HL-60/S4 treated with retinoic acid at 250 ng/mL for 4 days and 3 days (cell line): ENCODE measurements around the gene NPR1.
"Not testable (repeated sequence)": the region's sequence is repeated elsewhere in the genome, so short reads cannot be mapped to it uniquely, and the experiment has no call there.

Experiments
- in situ Hi-C: fragments of 300-500 bp; cut with MboI; formaldehyde crosslinking; loops from 2 replicates; pipeline ENCODE4 v1.7.0; 2022; ENCODE audit warnings: low sequenced_read_pairs

The NPR1 gene

DNA sequence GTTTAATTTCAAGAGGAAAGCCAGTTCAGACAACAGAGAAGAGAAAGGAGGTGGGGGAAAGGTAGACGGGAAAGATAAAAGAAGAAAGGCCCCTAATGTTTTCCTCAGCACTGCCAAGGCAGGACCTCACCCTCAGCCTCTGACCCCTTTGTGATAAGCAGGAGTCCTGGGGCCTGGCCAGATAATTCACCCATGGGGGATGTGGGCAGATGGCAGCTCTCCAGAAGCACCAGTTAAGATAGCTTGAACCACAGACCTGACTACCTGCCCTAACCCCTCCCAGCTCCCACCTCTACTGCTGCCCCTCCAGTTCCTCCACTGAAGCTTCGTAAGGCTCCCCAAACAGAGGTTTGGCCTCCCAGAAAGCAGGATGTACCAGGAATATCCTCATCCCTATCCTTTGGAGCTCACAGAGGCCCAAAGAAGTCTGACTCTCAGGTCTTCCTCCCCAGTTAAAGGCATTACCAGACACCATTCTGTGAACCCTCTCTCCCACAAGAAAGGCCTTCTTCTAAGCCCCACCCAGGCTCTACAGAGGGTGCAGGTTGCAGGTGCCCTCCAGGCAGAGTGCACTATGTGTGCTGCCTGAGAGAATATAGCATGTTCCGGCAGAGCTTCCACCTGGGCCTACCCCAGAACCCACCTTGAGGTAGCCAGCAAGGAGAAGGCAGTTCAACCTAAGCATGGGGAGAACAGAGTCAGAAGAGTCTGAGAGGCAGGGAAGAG lies 29.2 kb upstream of the NPR1 start:
- in situ Hi-C loops: no loop called here

DNA sequence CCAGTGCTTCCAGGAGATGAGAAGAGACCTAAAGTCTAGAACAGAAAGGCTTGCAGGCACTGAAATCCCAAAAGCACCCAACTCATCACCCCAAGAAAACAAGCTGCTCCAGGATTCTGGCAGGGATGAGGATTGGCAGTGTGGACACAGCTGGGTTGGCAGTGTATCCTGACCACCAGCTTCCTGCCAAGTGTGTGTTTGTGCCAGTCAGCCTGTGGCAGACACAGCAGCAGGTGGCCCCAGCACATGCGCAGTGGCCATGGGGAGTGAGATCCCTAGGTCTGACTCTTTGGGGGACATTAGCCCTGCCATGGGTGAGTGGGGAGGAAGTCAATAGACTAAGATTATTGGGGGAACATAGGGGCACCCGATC lies 28.6 kb upstream of the NPR1 start:
- in situ Hi-C loops: no loop called here

DNA sequence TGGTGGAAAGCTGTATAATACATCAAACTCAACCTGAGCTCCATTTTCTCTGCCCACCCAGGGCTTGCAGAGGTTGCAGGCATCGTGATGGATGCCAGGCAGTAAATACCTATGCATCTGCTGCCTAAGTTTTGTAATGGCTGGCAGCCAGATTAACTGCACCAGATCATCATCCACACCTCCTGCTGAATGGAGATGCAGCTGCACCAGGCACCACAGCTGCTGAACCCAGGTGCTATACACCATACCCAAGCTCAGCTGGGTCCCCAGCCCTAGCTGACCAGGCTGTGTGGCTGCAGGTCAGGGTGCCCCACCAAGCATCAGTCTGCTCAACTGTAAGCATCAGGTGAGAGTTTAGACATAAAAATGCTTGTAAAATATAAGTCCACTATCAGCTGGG lies 26.7 kb upstream of the NPR1 start:
- in situ Hi-C loops: no loop called here

DNA sequence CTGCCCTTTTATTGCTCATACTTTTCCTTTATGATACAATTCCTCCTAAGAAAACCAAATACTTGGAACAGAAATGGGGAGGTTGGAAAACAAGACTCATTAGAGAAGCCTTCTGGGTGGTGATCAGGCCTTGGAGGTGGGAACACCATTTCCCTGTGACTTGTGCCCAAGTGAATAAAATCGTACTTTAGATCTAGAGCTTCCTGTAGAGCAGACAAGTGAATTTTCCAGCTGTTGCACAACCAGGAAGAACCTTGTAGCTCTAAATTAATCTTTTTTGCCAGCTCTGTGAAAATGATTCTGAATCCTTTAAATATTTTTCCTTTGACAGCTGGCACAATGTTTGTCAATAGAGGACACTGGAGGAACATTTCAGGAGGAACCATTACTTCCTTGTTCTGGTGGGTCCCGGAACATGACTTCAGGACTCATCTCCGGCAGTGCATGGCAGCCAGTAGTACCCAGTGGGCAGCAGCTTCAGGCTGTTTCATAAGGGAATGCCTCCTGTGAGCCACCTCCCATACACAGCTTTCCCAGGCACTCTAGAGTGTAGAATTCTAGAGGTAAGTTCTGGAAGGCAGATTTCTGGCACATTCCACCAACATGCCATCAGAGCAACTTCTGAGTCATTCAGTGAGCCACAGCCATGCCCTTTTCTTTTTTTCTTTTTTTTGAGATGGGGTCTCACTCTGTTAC lies 25.5 kb upstream of the NPR1 start:
- in situ Hi-C loops: no loop called here

DNA sequence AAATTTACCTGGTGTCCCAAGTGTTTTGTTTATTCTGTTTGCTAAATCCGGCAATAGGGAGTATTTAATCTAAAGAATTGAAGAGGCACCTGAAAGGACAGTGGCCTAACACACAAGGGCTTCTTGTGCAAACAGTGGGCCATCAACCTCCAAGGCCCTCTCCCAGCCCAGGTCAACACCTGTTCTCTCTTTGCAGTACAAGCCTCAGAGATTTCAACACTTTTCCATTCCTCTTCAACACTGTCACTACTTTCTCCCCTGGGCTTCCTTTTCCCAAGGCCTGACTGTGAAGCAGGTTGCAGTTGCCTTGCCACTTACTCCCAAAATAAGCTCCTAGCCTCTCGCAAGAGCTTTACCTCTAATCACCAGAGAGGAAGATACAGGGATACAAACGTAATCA lies 23.2 kb upstream of the NPR1 start:
- in situ Hi-C loops: no loop called here

DNA sequence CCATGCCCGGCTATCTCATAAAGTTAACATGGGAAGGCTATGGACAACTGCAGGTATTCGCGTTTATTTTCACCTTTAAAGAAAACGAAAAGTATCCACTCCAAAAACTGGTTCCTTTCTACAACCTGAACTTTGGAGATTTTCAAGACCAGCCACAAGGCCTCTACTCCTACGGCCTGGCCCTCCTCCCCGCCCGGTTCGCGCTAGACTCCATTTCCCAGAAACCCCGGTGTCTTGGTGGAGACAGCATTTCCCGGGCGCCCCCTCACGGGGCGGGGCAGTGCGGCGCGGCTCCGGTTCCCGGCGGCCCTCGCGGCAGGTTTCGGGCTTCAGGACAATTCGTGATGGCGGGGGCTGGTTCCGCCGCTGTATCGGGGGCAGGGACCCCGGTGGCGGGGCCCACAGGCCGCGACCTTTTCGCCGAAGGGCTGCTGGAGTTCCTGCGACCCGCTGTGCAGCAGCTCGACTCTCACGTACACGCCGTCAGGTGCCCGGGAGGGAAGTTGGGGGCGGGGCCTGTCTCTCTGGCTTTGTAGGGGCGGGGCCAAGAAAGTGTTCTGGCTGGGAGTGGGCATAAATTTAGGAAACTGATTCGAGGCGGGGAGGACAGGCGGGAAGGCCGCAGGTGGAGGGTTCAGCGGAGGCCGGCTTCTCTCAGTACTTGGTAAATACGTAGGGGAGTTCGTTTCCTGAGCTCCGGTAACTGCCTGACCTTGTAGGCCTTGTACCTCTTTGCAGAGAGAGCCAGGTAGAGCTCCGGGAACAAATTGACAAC lies 19.9 kb upstream of the NPR1 start, which contains the start of gene SNAPIN:
Gene SNAPIN (plus strand): TSS at position 304 of the 775 bp plus-strand sequence. CDS start 41 bp downstream, at position 345.
- in situ Hi-C loops: no loop called here

DNA sequence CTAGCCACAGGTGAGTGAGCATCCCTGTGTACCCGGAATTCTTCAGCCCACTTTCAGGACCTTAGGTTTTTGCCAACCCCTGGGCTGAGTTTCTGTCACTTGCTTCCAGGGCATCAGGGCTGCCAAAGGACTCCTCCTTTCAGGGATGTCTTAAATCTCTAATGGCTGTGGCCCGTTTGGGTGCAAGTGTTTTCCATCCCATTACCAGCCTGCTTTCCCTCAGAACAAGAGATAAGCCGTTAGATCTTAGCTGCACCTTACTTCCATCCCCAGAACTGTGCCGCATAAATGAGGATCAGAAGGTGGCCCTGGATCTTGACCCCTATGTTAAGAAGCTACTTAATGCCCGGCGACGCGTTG lies 19.3 kb upstream of the NPR1 start:
- in situ Hi-C loops: no loop called here

DNA sequence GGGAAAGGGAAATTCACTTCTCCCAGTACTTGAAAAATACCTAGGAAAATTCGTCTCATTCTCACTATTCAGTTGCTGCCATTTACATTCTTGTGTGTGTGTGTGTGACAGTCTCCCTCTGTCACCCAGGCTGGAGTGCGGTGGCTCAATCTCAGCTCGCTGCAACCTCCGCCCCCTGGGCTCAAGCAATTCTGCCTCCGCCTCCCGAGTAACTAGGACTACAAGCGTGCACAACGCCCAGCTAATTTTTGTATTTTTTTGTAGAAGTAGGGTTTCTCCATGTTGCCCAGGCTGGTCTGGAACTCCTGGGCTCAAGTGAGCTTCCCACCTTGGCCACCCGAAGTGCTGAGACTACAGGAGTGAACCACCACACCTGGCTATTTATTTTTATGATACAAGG lies 18.8 kb upstream of the NPR1 start:
- in situ Hi-C loops: no loop called here

DNA sequence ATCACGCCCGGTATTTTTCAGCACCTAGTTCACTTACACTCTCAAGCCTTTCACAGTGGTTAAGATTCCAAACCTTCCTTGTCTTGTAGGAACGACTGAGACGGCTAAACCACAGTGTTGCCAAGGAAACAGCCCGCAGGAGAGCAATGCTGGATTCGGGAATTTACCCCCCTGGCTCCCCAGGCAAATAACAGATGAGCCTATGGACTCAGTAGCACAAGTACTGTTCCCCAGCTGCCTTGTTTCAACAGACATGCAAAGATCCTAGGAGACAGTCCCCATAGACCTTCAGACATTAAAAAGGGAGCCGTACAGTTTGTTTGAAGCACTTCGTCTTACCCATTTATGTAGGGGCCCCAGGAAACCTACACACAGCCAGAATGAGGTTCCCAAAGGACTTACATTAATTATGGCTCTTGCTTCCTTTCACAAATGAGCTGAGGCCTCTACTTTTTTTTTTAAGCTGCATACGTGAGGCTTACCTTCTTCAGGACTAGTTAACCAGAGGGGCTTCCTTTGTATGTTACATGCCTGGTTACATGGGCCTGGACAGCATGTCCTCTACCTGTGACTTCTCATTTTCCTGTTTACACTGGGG lies 17.3 kb upstream of the NPR1 start:
- in situ Hi-C loops: no loop called here

DNA sequence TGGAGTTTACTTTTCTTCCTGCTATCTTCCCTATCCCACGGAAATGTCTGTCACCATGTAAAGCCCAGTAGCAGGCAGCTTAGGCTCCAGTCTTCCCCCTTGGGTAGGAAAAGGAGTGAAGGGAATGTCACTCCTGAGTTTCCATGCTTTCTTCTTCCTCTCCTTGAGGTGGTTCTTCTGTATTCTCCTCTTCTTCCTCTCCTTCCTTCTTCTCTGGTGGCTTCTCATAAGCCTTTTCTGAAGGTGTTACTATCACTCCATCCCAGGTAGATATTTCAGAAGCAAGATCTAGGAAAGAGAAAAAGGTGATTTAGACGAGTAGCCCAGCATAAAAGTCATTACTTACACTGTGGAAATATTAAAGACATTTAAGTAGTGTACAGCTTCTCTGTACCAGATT lies 16.2 kb upstream of the NPR1 start:
- in situ Hi-C loops: no loop called here

DNA sequence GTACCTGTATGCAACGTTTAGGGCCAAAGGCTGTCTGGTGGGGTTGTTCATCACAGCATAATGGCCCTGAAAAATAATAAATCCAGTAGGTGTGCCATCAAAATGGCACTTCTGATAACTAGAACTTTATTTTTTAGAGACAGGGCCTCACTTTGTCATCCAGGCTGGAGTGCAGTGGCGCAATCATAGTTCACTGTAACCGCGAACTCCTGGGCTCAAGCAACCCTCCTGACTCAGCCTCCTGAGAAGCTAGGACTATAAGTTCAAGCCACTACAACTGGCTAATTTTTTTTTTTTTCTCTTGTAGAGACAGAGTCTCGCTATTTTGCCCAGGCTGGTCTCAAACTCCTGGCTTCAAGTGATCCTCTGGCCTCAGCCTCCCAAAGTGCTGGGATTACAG lies 15.3 kb upstream of the NPR1 start:
- in situ Hi-C loops: no loop called here

DNA sequence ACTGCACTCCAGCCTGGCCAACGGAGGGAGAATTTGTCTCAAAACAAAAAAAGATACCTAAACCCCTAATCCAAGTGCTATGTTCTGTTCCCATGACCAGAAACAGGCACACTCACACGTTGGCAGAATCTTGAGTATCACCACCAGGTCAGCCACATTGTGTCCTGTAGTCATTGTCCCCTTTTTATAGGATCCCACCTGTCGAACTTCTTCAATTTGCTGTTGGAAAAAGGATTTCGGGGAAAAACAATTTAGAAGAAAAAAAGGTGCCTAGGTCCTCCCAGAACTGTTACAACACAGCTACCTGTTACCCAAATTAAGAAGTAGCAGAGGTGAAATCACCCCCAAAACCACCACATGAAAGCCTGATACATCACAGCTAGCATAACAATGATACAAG lies 11.0 kb upstream of the NPR1 start:
- in situ Hi-C loops: no loop called here

DNA sequence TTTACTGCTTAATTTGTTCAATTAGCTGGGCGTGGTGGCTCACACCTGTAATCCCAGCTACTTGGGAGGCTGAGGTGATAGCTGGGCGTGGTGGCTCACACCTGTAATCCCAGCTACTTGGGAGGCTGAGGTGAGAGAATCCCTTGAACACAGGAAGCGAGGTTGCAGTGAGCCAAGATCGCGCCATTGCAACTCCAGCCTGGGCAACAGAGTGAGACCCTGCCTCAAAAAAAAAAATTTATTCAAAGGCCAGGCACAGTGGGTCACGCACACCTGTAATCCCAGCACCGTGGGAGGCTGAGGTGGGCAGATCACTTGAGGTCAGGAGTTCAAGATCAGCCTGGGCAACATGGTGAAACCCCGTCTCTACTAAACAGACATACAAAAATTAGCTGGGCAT lies 9.8 kb upstream of the NPR1 start:
- in situ Hi-C loops: not testable (repeated sequence)

DNA sequence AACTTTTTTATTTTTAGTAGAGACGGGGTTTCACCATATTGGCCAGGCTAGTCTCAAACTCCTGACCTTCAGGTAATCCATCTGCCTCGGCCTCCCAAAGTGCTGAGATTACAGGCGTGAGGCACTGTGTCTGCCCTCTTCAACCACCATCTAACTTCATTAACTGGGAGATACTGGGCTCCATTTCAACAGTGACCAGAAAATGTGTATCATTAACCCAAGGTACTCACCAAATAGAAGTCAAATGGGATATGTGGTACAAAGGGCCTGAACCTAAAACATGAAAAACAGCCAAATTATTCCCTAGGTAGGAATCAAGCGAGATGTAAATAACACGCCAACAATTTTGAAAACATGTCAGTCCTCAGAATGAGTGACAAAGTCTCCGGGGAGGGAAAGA lies 8.9 kb upstream of the NPR1 start:
- in situ Hi-C loops: loop anchor here (10.0 kb wide), 1 partner anchor 295 kb away; the partner anchor contains the start of genes CREB3L4 and SLC39A1

DNA sequence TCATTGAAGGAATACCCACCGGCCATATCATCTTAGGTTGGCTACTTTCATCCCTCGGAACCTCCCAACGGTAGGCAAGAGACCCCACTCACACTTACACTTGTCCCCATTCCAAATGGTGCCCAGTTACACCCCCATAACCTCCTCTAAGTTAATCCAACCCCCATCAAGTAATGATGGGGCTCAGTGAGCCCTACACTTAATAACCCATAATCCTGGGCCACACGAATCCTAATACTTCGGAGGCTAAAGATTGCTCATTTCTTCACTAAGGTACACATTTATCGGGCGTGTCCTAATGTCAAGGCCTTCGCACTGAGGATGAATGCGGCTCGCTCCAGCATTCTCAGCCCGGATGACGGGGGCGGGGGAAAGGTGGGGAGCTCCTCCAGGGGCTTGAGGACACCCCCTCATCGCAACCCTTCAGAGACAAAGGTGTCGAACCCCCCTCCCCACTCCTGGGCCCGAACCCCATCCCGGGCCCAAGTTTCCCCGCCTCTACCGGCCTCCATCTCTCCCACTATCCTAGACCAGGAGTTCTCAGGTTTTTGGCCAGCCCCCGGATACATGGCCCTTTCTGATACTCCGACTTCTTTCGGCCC lies 8.1 kb upstream of the NPR1 start:
- in situ Hi-C loops: loop anchor here (10.0 kb wide), 1 partner anchor 294 kb away; the partner anchor contains the start of genes CREB3L4 and SLC39A1

DNA sequence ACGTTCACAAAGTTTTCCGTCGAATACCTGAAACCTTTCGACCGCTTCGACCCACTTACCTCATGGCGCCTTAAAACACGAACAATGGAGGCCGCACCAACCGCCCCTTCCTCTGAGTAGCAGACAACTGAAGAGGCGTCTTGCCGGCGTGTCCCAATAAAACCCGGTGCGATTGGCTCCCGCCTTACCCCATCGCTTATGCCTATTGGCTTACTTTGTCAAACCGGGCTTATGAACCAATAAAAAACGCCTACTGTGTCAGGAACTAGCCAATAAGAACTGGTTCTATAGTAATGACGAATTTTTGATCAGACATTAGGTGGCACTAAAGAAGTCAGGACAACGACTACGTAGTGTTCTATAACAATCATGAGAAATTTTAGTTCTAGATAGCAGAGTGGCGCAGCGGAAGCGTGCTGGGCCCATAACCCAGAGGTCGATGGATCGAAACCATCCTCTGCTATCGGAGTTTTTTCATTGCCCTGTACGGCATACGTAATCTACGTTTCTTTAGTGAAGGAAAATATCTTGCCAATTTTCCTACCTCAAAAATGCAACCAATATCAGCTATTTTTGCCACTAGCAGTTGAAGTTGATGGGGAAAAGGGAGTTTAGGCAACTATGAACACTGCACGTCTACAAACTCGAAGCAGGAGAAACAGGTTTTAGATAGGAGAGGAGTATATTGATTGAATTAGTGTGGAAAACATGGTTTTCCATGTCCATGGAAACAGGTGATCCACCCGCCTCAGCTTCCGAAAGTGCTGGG lies 7.4 kb upstream of the NPR1 start, which contains the start of gene ILF2:
Gene ILF2 (minus strand): TSS at position 135 of the 769 bp plus-strand sequence. CDS start 71 bp downstream, at position 64.
- in situ Hi-C loops: loop anchor here (10.0 kb wide), 1 partner anchor 294 kb away; the partner anchor contains the start of genes CREB3L4 and SLC39A1

DNA sequence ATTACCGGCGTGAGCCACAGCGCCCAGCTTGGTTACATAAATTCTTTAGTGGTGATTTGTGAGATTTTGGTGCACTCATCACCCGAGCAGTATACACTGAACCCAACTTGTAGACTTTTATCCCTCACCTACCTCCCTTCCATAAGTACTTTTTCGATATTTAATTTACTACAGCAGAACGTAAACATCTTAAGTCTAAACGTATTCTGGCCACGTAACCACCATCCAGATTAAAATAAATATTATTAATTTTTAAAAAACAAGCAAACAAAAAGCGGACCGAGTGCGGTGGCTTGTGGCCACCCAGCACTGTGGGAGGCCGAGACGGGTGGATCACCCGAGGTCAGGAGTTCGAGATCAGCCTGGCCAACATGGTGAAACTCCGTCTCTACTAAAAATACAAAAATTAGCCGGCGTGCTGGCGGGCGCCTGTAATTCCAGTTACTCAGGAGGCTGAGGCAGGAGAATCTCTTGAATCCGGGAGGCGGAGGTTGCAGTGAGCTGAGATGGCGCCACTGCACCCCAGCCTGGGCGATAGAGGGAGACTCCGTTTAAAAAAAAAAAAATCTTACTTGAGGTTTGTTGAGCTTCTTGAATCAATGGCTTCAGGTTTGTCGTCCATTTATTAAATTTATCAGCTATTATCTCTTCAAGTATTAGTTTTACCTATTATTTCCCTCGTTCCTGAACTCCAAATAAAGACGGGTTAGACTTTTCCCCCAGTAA lies 6.7 kb upstream of the NPR1 start:
- in situ Hi-C loops: loop anchor here (10.0 kb wide), 1 partner anchor 293 kb away; the partner anchor contains the start of genes CREB3L4 and SLC39A1

DNA sequence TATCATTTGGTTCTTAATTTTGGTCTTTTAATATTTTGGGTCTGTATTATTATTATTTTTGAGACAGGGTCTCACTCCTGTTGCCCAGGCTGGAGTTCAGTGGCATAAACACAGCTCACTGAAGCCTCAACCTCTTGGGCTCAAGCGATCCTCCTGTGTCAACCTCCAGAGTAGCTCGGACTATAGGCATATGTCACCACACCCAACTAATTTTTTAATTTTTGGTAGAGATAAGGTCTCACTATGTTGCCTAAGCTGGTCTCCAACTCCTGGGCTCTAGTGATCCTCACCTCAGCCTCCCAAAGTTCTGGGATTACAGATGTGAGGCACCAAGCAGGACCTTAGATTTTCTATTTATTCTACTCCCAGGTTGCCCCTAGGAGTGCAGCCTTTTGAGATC lies 5.0 kb upstream of the NPR1 start:
- in situ Hi-C loops: loop anchor here (10.0 kb wide), 1 partner anchor 291 kb away; the partner anchor contains the start of genes CREB3L4 and SLC39A1
